Fibroblast of lung (primary cell): ENCODE measurements around the gene ABHD16B. TPM values are rescaled to one million over a fixed set of nuclear protein-coding genes. Genes with fewer than 3 reads are reported as not detected.

Experiments used
- DNase-seq, 2 donors: peaks; one replicate each; pipeline versions ENCODE4 v3.0.0 to v3.0.0-alpha.2; 2010; ENCODE audit warnings: low read depth in 2 of 2
- H2AFZ ChIP-seq: 2 replicates; pipeline ENCODE4 v1.5.1; 2012; ENCODE audit warnings: low read length, control low read depth, inconsistent platforms
- H3K27ac ChIP-seq: 2 replicates; pipeline ENCODE4 v1.5.1; 2011; ENCODE audit warnings: low read length, control low read depth; ENCODE audit not compliant: insufficient read depth
- H3K27me3 ChIP-seq: 2 replicates; pipeline ENCODE4 v1.5.1; 2011; ENCODE audit warnings: mild to moderate bottlenecking, low read length; ENCODE audit not compliant: control insufficient read depth, insufficient read depth
- H3K36me3 ChIP-seq: 2 replicates; pipeline ENCODE4 v1.5.1; 2011; ENCODE audit warnings: low read length; ENCODE audit not compliant: control insufficient read depth, insufficient read depth
- H3K4me1 ChIP-seq: 2 replicates; pipeline ENCODE4 v1.5.1; 2011; ENCODE audit warnings: low read length; ENCODE audit not compliant: control insufficient read depth, insufficient read depth; ENCODE audit errors: extremely low read depth
- H3K4me2 ChIP-seq: 2 replicates; pipeline ENCODE4 v1.5.1; 2011; ENCODE audit warnings: low read length, control low read depth; ENCODE audit not compliant: insufficient read depth; ENCODE audit errors: extremely low read depth
- H3K4me3 ChIP-seq, 4 experiments: fragments of 200-600 bp in 1 of 4; sonication (generic) in 1 of 4; replicated peaks in 1 of 4; 2 replicates each; pipeline ENCODE4 v1.5.1; 2011 to 2016; ENCODE audit warnings: low read length in 4 of 4, low read depth in 3 of 4, mild to moderate bottlenecking in 3 of 4, control low read depth in 2 of 4, inconsistent platforms in 1 of 4, mixed read lengths in 1 of 4; ENCODE audit not compliant: insufficient read depth in 1 of 4; ENCODE audit errors: control extremely low read depth in 1 of 4
- H3K79me2 ChIP-seq: 2 replicates; pipeline ENCODE4 v1.5.1; 2012; ENCODE audit warnings: mild to moderate bottlenecking, low read length, inconsistent platforms; ENCODE audit not compliant: control insufficient read depth, insufficient read depth
- H3K9ac ChIP-seq: 2 replicates; pipeline ENCODE4 v1.5.1; 2011; ENCODE audit warnings: mild to moderate bottlenecking, low read length, control low read depth; ENCODE audit not compliant: insufficient read depth
- H3K9me3 ChIP-seq: 2 replicates; pipeline ENCODE4 v1.5.1; 2012; ENCODE audit warnings: low read depth, low read length; ENCODE audit not compliant: control insufficient read depth, insufficient read depth
- H4K20me1 ChIP-seq: 2 replicates; pipeline ENCODE4 v1.5.1; 2011; ENCODE audit warnings: low read length; ENCODE audit not compliant: control insufficient read depth, insufficient read depth; ENCODE audit errors: extremely low read depth
- EZH2 ChIP-seq: IDR thresholded peaks from 2 replicates; pipeline ENCODE4 v1.5.1; 2012; ENCODE audit warnings: low read length, control low read depth, mild to moderate bottlenecking; ENCODE audit errors: missing control alignments
- polyA plus RNA-seq, 2 donors: library from polyadenylated mRNA; depleted of rRNA in 1 of 2; stranded (reverse) in 1 of 2; unstranded in 1 of 2; fragments of >200 nt; gene quantifications; 2 replicates each; pipeline ENCODE4 v1.2.1, GENCODE V29; 2011 to 2012; ENCODE audit warnings: missing spikeins in 1 of 2
- total RNA-seq: library from RNA; depleted of rRNA; stranded (reverse); fragments of >200 nt; gene quantifications from 2 replicates; pipeline ENCODE4 v1.2.1, GENCODE V29; 2014
- TF ChIP-seq, protein P1 (sequence below), 2 donors: IDR thresholded peaks in 1 of 2; conservative IDR thresholded peaks in 1 of 2; 1 replicate in 1 of 2; 2 replicates in 1 of 2; pipeline ENCODE4 v1.5.1; 2011 to 2012; ENCODE audit warnings: low read length in 2 of 2, control low read depth in 1 of 2, inconsistent platforms in 1 of 2, low read depth in 1 of 2, mild to moderate bottlenecking in 1 of 2

ABHD16B gene
- total and polyA plus RNA-seq, 2 donors (not counting 1 experiment from before 2014, with no cell fraction given): not detected

- no peak for TF ChIP-seq EZH2
- TF ChIP-seq, protein P1, sequence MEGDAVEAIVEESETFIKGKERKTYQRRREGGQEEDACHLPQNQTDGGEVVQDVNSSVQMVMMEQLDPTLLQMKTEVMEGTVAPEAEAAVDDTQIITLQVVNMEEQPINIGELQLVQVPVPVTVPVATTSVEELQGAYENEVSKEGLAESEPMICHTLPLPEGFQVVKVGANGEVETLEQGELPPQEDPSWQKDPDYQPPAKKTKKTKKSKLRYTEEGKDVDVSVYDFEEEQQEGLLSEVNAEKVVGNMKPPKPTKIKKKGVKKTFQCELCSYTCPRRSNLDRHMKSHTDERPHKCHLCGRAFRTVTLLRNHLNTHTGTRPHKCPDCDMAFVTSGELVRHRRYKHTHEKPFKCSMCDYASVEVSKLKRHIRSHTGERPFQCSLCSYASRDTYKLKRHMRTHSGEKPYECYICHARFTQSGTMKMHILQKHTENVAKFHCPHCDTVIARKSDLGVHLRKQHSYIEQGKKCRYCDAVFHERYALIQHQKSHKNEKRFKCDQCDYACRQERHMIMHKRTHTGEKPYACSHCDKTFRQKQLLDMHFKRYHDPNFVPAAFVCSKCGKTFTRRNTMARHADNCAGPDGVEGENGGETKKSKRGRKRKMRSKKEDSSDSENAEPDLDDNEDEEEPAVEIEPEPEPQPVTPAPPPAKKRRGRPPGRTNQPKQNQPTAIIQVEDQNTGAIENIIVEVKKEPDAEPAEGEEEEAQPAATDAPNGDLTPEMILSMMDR (conservative IDR thresholded peaks at IDR 0.05 in 1 of 2, IDR thresholded peaks at IDR 0.05 in 1 of 2; ENCODE audit: low read depth in 1 of 2, low read length in 2 of 2): no peak
- H3K27me3 ChIP-seq: no peaks in the 10 kb centered on the region
- peaks cover 25% of the 10 kb centered on the region for H3K4me1 ChIP-seq
- H3K4me3 ChIP-seq: no peak overlapping the region
- H2AFZ ChIP-seq: no peak overlapping the region
- H3K9me3 ChIP-seq: no peaks in the 10 kb centered on the region
- peaks cover 12% of the 10 kb centered on the region for H3K79me2 ChIP-seq
- DNase-seq: no peak
- no peak overlapping the region for H3K4me2 ChIP-seq
- no peaks in the 10 kb centered on the region for H4K20me1 ChIP-seq
- H3K27ac ChIP-seq: no peak overlapping the region
- peaks cover 18% of the 10 kb centered on the region for H3K36me3 ChIP-seq
- no peak overlapping the region for H3K9ac ChIP-seq
These were observed 810 bp upstream of the ABHD16B start for GRCh38 chr20:63860325-63861051.

GRCh38 chr20:63861981-63862901 lies 943 bp downstream of the ABHD16B start:
- no peak overlapping the region for H3K4me2 ChIP-seq
- H3K27me3 ChIP-seq: no peaks in the 10 kb centered on the region
- no peak overlapping the region for H3K9ac ChIP-seq
- no peak for DNase-seq
- TF ChIP-seq EZH2: no peak
- TF ChIP-seq, protein P1 (conservative IDR thresholded peaks at IDR 0.05 in 1 of 2, IDR thresholded peaks at IDR 0.05 in 1 of 2; ENCODE audit: low read depth in 1 of 2, low read length in 2 of 2): no peak
- H3K4me1 ChIP-seq: peaks cover 25% of the 10 kb centered on the region
- H3K36me3 ChIP-seq: peaks cover 18% of the 10 kb centered on the region
- H3K27ac ChIP-seq: no peak overlapping the region
- no peak overlapping the region for H3K4me3 ChIP-seq
- H3K9me3 ChIP-seq: no peaks in the 10 kb centered on the region
- no peak overlapping the region for H2AFZ ChIP-seq
- H4K20me1 ChIP-seq: no peaks in the 10 kb centered on the region
- peaks cover 28% of the 10 kb centered on the region for H3K79me2 ChIP-seq

DNA sequence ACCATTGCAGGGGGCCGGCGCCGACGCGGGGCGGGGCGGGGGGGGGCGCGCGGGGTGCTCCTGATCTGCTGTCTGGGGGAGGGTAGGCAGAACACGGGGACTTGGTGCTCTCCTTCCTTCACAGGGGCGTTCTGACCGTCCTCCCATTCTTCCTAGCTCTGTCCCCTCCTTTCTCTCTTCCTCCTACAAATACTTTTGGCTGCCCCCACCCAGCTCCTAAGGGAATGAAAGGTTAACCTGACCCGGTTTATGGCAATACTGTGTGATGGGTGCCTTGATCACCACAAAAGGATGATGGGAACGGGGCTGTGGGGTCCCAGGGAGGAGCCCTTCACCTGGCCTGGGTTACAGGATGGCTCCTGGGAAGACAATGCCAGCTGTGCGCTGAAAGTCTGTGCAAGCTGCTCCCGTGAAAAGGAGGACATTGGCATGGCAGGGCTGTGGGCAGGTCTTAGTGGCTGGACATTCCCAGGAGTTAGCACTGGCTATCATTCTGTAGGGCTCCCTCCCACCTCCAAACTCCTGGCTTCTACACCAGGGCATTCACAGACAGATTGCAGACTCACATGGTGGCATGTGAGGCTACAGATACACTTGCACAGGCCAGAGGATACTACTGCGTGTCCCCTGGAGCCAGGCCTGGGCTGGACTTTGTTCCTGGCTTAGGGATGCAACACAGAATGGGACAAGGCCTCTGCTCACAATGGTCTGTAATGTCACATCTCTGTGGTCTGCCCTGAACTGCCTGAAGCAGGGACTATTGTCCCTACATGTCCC lies 1.9 kb downstream of the ABHD16B start:
- no peaks in the 10 kb centered on the region for H3K9me3 ChIP-seq
- no peak overlapping the region for H2AFZ ChIP-seq
- H3K4me1 ChIP-seq: peaks cover 17% of the 10 kb centered on the region
- peak overlapping the region; percentile 84 to 97 (median 89) for H3K4me3 ChIP-seq
- no peaks in the 10 kb centered on the region for H3K27me3 ChIP-seq
- no peak for DNase-seq
- H3K79me2 ChIP-seq: peaks cover 37% of the 10 kb centered on the region
- peaks cover 18% of the 10 kb centered on the region for H3K36me3 ChIP-seq
- H3K4me2 ChIP-seq: peak overlapping the region; percentile 90
- TF ChIP-seq, protein P1 (conservative IDR thresholded peaks at IDR 0.05 in 1 of 2, IDR thresholded peaks at IDR 0.05 in 1 of 2; ENCODE audit: low read depth in 1 of 2, low read length in 2 of 2): no peak
- TF ChIP-seq EZH2: no peak
- H4K20me1 ChIP-seq: no peaks in the 10 kb centered on the region
- peak overlapping the region; percentile 98 for H3K27ac ChIP-seq
- no peak overlapping the region for H3K9ac ChIP-seq
